SKM-1 treated with dmso at 0.1 percent for 144 hours (cell line): Measurements from ENCODE around the gene LMOD1.
"Not testable (repeated sequence)": the region's sequence is repeated elsewhere in the genome, so short reads cannot be mapped to it uniquely, and the experiment has no call there.

Experiments
- DNase-seq: peaks from one replicate; lab custom pipeline; 2025; ENCODE audit not compliant: unreplicated experiment; lab: John Stamatoyannopoulos, UW

The LMOD1 gene

GRCh38 chr1:201949491-201949890 lies 3.1 kb upstream of the LMOD1 start:
- no peak for DNase-seq

DNA sequence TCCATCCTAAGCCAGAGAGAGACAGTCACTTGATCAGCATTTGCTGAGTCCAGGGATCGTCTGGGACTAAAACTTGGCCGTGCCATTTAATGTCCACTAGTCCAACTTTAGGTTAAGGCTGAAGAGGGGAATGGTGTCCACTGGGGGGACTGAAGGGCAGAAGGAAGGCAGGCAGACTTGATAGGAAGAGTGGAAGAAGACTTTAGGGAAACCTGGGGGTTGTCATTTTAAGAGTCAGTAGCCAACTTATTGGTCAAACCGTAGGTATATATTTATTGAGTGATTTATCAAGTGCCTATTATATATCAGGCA lies 1.3 kb upstream of the LMOD1 start:
- no peak for DNase-seq

GRCh38 chr1:201945863-201946223 lies 505 bp downstream of the LMOD1 start:
- no peak for DNase-seq

DNA sequence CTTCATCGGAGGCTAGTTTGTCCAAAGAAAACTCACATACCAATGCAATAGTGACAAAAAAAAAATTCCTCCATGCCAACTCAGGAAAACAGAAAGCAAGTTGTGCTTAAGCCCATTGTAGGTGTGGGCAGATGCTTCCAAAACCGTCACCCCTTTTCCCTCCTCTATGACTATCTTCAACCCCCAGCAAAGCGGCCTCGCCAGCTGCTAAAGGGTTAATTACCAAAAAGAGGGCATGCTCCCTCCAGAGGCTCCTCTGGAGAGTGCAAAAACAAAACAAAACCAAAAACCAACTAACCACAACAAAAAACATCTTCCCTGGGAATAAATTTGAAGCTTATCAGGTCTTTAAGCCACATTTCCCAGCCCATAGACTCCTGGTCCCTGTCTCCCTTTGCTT lies 1.2 kb downstream of the LMOD1 start:
- DNase-seq = no peak

GRCh38 chr1:201944639-201945038 lies 1.7 kb downstream of the LMOD1 start:
- no peak for DNase-seq

GRCh38 chr1:201944002-201944401 lies 2.3 kb downstream of the LMOD1 start:
- no peak for DNase-seq

DNA sequence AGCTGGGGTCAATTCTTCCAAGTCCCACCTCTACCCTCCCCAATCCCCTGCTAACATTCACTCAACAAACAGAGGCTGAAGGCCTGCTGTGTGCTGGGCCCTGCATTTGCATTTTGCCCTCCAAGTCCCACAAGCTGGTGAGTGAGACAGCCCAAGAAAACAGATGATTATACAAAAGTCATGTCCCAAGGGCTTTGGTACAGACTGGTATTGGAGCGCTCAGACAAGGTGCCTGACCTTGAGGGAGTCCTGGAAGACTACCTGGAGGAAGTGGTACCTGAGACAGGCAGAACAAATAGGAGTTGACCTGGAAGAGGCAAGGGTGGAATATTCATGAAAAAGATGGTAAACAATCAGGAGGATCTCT lies 4.2 kb downstream of the LMOD1 start:
- no peak for DNase-seq

DNA sequence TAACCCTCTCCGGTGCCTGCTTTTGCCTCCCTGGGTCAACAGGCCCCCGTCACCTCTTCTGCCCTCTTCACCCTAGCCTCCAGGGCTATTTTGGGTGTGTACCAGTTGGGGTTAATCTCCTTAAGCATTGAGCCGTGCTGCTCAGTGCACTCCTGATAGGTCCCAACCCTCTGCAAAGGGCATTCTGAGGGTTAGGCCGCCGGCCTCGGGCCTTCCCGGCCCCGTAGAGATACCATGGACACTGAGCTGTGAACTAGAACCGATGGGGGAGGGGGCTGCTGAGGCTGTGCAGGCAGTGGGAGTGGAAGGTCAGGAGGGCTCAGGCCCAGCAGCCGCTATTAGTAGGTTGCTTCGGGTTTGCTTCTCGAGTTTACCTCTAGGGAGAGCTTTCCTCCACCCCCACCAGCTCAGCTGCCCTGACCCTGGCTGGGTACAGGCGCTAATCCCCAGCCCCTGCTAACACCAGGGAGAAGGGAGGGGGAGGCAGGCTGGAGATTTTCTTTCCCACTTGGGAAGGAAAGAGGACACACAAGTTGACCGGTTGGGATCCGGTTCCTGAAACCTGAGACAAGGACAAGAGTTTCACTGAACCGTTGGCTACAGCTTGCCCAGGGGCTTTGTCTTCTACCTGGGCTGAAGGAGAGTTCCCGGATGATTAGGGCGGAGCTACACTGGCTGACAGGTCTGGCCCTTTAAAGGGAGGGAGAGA lies 4.8 kb downstream of the LMOD1 start:
- DNase-seq = no peak

DNA sequence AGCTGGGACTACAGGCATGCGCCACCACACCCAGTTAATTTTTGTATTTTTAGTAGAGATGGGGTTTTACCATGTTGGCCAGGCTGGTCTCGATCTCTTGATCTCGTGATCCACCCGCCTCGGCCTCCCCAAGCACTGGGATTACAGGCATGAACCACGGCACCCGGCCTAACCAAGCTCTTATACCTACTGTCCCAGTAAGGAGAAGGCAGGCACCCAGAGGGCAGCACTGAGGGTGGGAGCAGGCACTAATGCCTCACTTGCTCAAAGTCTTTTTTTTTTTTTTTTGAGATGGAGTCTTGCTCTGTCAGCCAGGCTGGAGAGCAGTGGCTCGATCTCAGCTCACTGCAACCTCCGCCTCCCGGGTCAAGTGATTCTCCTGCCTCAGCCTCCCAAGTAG lies 6.0 kb downstream of the LMOD1 start:
- DNase-seq = not testable (repeated sequence)

DNA sequence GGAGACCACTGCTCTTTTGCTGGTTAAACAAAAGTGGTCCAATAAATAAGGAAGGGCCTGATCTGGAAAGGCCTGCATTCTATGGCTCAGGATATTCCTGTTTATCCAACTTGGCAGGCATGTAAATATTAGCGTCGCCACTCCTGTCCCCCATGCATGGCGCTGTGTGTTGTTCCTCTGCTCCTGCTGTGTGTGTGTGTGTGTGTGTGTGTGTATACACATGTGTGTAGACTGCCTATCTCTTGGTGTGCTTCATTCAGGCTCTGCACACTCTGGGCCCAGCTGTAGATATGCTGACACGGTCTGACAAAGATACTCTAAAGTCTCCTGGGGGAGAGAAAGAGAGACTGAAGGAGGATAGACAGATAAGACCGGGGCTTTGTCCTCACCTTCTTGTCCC lies 6.8 kb downstream of the LMOD1 start:
- no peak for DNase-seq

DNA sequence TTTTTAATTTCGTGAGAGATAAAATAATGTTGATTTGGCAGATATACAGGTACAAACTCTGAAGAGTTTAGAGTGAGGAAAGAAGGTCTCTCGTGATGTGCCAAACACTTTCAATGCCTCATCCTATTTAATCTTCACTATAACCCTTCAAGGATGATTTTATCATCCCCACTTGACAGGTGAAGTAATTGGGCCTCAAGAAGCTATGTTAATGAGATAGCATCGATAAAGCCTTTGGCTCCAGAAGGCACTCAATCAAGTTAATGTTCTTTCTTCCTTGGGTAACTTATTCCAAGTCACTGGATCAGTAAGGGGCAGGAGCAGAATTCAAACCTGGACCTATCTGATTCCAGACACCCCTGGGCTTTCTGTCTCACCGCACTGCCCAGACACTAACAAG lies 7.2 kb downstream of the LMOD1 start:
- DNase-seq = no peak

- no peak for DNase-seq
Observed at GRCh38 chr1:201938440-201939035, 7.8 kb downstream of the LMOD1 start.

DNA sequence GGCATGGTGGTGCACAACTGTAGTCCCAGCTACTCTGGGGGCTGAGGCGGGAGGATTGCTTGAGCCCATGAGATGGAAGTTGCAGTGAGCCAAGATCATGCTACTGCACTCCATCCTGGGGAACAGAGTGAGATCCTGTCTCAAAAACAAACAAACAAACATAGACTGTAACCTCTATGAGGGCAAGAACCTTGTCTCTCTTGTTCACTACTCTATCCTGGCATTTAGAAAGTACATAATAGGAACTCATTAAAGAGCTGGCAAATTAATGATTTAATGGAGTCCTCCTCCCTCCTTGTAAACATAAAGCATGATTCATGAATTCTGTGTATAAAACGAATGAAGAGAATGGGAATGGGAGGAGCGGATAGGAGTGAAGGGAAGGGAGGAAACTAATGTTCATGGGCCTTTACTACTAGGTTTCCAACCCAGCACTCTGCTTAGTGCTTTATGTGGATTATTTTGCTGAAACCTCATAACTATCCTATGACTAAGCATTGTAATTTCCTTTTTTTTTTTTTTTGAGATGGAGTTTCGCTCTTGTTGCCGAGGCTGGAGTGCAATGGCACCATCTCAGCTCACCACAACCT lies 8.6 kb downstream of the LMOD1 start:
- DNase-seq = no peak

GRCh38 chr1:201933840-201934430 lies 12.4 kb downstream of the LMOD1 start:
- DNase-seq = no peak

- DNase-seq = no peak
Observed at GRCh38 chr1:201930803-201931202, 15.5 kb downstream of the LMOD1 start.

GRCh38 chr1:201930137-201930536 lies 16.2 kb downstream of the LMOD1 start:
- DNase-seq = no peak

- DNase-seq = no peak
Observed at GRCh38 chr1:201928266-201928665, 18.1 kb downstream of the LMOD1 start.

DNA sequence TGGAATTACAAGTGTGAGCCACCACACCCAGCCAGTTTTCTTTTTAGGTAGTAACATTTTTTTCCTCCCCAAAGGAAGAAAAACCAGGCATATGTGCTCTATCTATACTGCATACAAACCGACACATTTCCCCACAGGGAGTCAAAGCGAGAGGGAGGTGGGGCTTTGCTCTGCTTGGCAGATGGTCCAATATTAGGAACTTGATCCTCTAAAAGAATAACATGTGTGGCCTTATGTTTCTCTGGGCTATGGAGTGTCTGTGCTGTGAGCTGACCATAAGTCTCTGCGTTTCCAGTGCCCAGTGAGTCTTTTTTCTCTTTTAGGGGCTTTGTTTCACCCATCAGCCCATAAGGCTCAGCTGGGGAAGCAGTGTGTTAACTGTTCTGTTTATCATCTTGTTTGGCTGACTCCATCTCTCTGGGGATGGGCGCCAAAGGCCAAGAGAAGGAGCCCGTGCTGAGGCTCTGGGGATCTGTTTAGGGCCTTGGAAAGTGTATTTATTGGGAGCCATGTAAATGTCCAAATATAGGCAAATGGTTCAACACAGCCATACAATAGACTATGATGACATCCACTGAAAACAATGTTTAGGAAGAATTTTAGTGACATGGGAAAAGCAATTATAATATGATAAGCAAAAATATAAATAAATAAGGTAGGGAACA lies 20.2 kb downstream of the LMOD1 start:
- DNase-seq = no peak

- DNase-seq = no peak
Observed at GRCh38 chr1:201925301-201925567, 21.1 kb downstream of the LMOD1 start.

DNA sequence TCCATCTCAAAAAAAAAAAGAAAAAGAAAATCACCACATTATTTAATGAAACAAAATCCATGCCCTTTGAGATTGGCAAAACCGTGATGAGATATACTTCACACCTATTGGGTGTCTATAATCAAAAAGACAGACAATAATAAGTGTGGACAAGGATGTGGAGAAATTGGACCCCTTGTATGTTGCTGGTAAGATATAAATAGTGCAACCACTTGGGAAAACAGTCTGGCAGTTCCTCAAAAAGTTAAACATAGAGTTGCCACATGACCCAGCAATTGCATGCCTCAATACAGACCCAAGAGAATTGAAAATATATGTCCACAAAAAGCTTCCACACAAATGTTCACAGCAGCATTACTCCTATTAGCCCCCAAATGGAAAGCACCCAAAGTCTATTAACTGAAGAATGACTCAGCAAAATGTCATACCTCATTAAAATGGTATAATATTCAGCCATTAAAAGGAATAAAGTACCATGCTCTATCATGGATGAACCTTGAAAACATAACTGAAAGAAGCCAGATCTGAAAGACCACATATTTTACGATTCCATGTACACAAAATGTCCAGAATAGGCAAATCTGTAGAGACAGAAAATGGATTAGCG lies 24.3 kb downstream of the LMOD1 start:
- DNase-seq = no peak

- DNase-seq = no peak
Observed at GRCh38 chr1:201918343-201918742, 28.0 kb downstream of the LMOD1 start.
